Measurements from ENCODE around the gene DTX3L.

Gene DTX3L

DNA sequence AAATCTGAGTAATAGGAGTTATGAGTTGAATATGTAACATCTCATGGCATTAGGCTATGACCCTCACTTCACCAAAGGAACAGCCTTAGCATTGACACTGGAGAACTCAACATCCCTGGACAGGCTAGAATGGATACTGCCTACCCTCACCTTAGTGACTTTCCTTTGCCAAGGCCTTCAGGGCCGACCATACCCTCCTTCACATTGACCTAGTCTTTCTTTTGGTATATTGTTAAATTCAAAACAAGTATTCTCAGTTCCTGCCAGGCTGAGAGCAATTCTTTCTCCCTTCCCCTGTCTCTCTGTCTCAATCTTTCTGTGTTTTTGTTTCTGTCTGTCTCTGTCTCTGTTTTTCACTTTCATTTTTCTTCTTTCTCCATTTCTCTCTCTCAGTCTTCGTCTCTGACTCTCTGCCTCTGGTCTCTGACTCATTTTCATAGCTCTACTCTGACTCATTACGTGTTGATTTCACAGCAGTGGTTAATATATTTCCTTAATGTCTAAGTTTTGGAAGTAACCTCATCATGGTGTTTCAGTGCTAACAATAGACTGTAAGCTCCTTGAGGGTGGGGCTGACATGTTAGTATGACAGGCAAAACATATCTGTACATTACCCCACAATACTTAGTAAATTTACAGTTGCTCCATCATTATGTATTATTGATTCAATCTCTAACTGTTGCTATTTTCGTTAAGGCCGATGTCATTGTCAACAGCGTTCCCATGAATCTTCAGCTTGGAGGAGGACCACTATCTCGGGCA is 45.8 kb downstream of the DTX3L start:
- Histone ChIP-seq H3K36me3 (ENCODE audit: control insufficient read depth in 1 of 2, insufficient read depth in 2 of 2, low read length in 2 of 2) (no peaks in the 10 kb centered on the region), H3K9me3 (ENCODE audit: insufficient read depth, low read depth, low read length) (no peaks in the 10 kb centered on the region), H3K4me3 (ENCODE audit: low read depth, low read length) (no peak overlapping the region), H2AFZ (ENCODE audit: insufficient read depth, low read length, poor library complexity) (no peak overlapping the region), H3K4me1 (ENCODE audit: control insufficient read depth in 1 of 2, insufficient read depth in 2 of 2, low read length in 2 of 2) (no peaks in the 10 kb centered on the region), H4K8ac (ENCODE audit: low read depth, low read length) (no peak overlapping the region), H3K79me2 (ENCODE audit: control insufficient read depth, insufficient read depth, low read length, poor library complexity) (no peaks in the 10 kb centered on the region), H3K9ac (ENCODE audit: low read length) (no peak overlapping the region), H2BK5ac (ENCODE audit: low read depth, low read length, poor library complexity) (no peak overlapping the region), H3K4me2 (ENCODE audit: low read length) (no peak overlapping the region), H3K4ac (ENCODE audit: low read depth, low read length) (no peak overlapping the region), H2BK12ac (ENCODE audit: low read length) (no peak overlapping the region), H3K27me3 (ENCODE audit: insufficient read depth, low read length) (no peaks in the 10 kb centered on the region), H2BK120ac (ENCODE audit: insufficient read depth, low read length, poor library complexity) (no peak overlapping the region), H3K18ac (ENCODE audit: low read length) (no peak overlapping the region), H4K12ac (ENCODE audit: low read depth, low read length) (no peak overlapping the region), H3K79me1 (ENCODE audit: low read length) (no peaks in the 10 kb centered on the region), H4K91ac (ENCODE audit: low read depth, low read length) (no peak overlapping the region), H3K27ac (ENCODE audit: low read depth, low read length) (no peak overlapping the region), H3K23ac (ENCODE audit: low read length) (no peak overlapping the region), H2AK5ac (ENCODE audit: low read length) (no peak overlapping the region), H3K14ac (ENCODE audit: low read length) (no peak overlapping the region)
- DNase-seq, result peak in 1 of 2 donors; percentile 65
- no CpG with 5 or more reads among the region's 7 CpGs for WGBS (ENCODE audit: extremely low coverage, insufficient coverage, insufficient read length)

DNA sequence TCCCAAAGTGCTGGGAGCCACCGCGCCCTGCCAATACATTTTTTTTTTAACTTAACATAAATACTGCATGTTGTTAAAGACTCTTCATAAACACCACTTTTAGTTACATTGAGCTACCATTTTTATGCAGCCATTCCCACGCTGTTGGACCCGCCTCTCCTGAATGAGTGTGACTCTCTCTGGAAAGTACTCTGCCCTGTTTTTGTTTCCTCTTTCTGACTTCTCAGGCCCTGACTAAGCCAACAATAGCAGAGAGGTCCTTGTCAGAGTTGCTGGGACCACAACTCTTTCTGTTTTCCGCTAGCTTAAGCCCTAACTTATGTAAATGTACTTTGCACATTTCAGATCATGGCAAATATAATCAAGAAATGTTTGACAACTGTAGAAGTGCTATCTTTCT is 48.6 kb downstream of the DTX3L start:
- Histone ChIP-seq H3K14ac (ENCODE audit: low read length) (no peak overlapping the region), H3K36me3 (ENCODE audit: control insufficient read depth in 1 of 2, insufficient read depth in 2 of 2, low read length in 2 of 2) (no peaks in the 10 kb centered on the region), H4K91ac (ENCODE audit: low read depth, low read length) (no peak overlapping the region), H3K79me2 (ENCODE audit: control insufficient read depth, insufficient read depth, low read length, poor library complexity) (no peaks in the 10 kb centered on the region), H2BK12ac (ENCODE audit: low read length) (no peak overlapping the region), H3K9me3 (ENCODE audit: insufficient read depth, low read depth, low read length) (no peaks in the 10 kb centered on the region), H3K4me3 (ENCODE audit: low read depth, low read length) (no peak overlapping the region), H3K4me2 (ENCODE audit: low read length) (no peak overlapping the region), H3K27me3 (ENCODE audit: insufficient read depth, low read length) (no peaks in the 10 kb centered on the region), H3K4me1 (ENCODE audit: control insufficient read depth in 1 of 2, insufficient read depth in 2 of 2, low read length in 2 of 2) (no peaks in the 10 kb centered on the region), H3K23ac (ENCODE audit: low read length) (no peak overlapping the region), H2AFZ (ENCODE audit: insufficient read depth, low read length, poor library complexity) (no peak overlapping the region), H4K8ac (ENCODE audit: low read depth, low read length) (no peak overlapping the region), H3K27ac (ENCODE audit: low read depth, low read length) (no peak overlapping the region), H2BK5ac (ENCODE audit: low read depth, low read length, poor library complexity) (no peak overlapping the region), H2BK120ac (ENCODE audit: insufficient read depth, low read length, poor library complexity) (no peak overlapping the region), H3K4ac (ENCODE audit: low read depth, low read length) (no peak overlapping the region), H2AK5ac (ENCODE audit: low read length) (no peak overlapping the region), H3K79me1 (ENCODE audit: low read length) (no peaks in the 10 kb centered on the region), H4K12ac (ENCODE audit: low read depth, low read length) (no peak overlapping the region), H3K9ac (ENCODE audit: low read length) (no peak overlapping the region), H3K18ac (ENCODE audit: low read length) (no peak overlapping the region)
- no peak for DNase-seq
- WGBS (ENCODE audit: extremely low coverage, insufficient coverage, insufficient read length), result no CpG with 5 or more reads among the region's 5 CpGs

DNA sequence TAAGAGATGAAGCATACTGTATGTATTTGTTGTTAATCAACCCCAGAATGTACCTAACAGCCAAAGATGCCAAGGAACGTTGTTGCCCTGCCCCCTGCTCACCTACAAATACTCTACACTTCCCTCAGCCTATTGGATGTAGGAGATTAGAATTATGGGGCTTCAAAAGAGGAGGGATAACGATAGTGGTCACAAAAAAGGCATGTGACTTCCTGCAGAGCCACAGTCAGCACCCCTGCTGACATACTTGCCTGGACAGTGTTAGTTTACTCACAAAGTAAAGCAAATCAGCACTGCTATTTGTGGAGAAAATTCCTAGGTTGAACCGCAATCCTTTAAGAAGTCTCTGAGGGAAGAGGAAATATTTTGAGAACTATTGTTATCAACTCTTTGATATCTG is 51.2 kb downstream of the DTX3L start:
- H3K9me3 ChIP-seq (ENCODE audit: insufficient read depth, low read depth, low read length), result no peaks in the 10 kb centered on the region
- H2AFZ ChIP-seq (ENCODE audit: insufficient read depth, low read length, poor library complexity), result no peak overlapping the region
- H4K8ac ChIP-seq (ENCODE audit: low read depth, low read length), result no peak overlapping the region
- H3K9ac ChIP-seq (ENCODE audit: low read length), result no peak overlapping the region
- H3K27me3 ChIP-seq (ENCODE audit: insufficient read depth, low read length), result no peaks in the 10 kb centered on the region
- H3K18ac ChIP-seq (ENCODE audit: low read length), result no peak overlapping the region
- H3K23ac ChIP-seq (ENCODE audit: low read length), result no peak overlapping the region
- H3K27ac ChIP-seq (ENCODE audit: low read depth, low read length), result no peak overlapping the region
- no peak overlapping the region for H2BK120ac ChIP-seq (ENCODE audit: insufficient read depth, low read length, poor library complexity)
- H4K12ac ChIP-seq (ENCODE audit: low read depth, low read length), result no peak overlapping the region
- H2BK12ac ChIP-seq (ENCODE audit: low read length), result no peak overlapping the region
- no peak overlapping the region for H2AK5ac ChIP-seq (ENCODE audit: low read length)
- H2BK5ac ChIP-seq (ENCODE audit: low read depth, low read length, poor library complexity), result no peak overlapping the region
- no peaks in the 10 kb centered on the region for H3K79me1 ChIP-seq (ENCODE audit: low read length)
- no peaks in the 10 kb centered on the region for H3K36me3 ChIP-seq (ENCODE audit: control insufficient read depth in 1 of 2, insufficient read depth in 2 of 2, low read length in 2 of 2)
- no peak overlapping the region for H4K91ac ChIP-seq (ENCODE audit: low read depth, low read length)
- WGBS (ENCODE audit: extremely low coverage, insufficient coverage, insufficient read length), result no CpG with 5 or more reads among the region's 3 CpGs
- no peak overlapping the region for H3K4me2 ChIP-seq (ENCODE audit: low read length)
- no peak overlapping the region for H3K14ac ChIP-seq (ENCODE audit: low read length)
- no peaks in the 10 kb centered on the region for H3K79me2 ChIP-seq (ENCODE audit: control insufficient read depth, insufficient read depth, low read length, poor library complexity)
- H3K4ac ChIP-seq (ENCODE audit: low read depth, low read length), result no peak overlapping the region
- no peak overlapping the region for H3K4me3 ChIP-seq (ENCODE audit: low read depth, low read length)
- no peaks in the 10 kb centered on the region for H3K4me1 ChIP-seq (ENCODE audit: control insufficient read depth in 1 of 2, insufficient read depth in 2 of 2, low read length in 2 of 2)
- DNase-seq, result no peak

DNA sequence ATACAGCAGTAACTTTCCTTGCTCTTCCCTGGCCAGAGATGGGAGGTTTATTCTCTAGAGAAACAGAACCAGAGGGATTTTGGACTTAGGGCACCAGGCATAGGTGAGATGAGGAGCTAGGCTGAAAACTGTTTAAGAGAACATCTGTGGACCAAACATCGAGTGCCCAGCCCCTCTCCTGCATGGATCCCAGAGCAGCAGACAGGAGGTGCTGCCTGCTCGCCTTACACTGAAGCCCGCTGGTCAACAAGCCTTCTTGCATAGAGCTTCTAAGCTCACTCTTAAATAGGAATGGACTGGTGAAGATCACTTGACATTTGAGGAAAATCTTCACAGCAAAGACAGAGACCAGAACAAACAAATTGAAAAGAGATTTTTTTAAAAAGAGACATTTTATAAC is 54.5 kb downstream of the DTX3L start:
- Histone ChIP-seq H4K91ac (ENCODE audit: low read depth, low read length) (no peak overlapping the region), H3K4me1 (ENCODE audit: control insufficient read depth in 1 of 2, insufficient read depth in 2 of 2, low read length in 2 of 2) (no peaks in the 10 kb centered on the region), H3K9ac (ENCODE audit: low read length) (no peak overlapping the region), H4K8ac (ENCODE audit: low read depth, low read length) (no peak overlapping the region), H3K27me3 (ENCODE audit: insufficient read depth, low read length) (no peaks in the 10 kb centered on the region), H3K36me3 (ENCODE audit: control insufficient read depth in 1 of 2, insufficient read depth in 2 of 2, low read length in 2 of 2) (no peaks in the 10 kb centered on the region), H2AK5ac (ENCODE audit: low read length) (no peak overlapping the region), H3K27ac (ENCODE audit: low read depth, low read length) (no peak overlapping the region), H3K9me3 (ENCODE audit: insufficient read depth, low read depth, low read length) (no peaks in the 10 kb centered on the region), H2BK120ac (ENCODE audit: insufficient read depth, low read length, poor library complexity) (no peak overlapping the region), H3K18ac (ENCODE audit: low read length) (no peak overlapping the region), H3K4me2 (ENCODE audit: low read length) (no peak overlapping the region), H3K4ac (ENCODE audit: low read depth, low read length) (no peak overlapping the region), H3K23ac (ENCODE audit: low read length) (no peak overlapping the region), H2BK12ac (ENCODE audit: low read length) (no peak overlapping the region), H2BK5ac (ENCODE audit: low read depth, low read length, poor library complexity) (no peak overlapping the region), H3K79me1 (ENCODE audit: low read length) (no peaks in the 10 kb centered on the region), H3K14ac (ENCODE audit: low read length) (no peak overlapping the region), H4K12ac (ENCODE audit: low read depth, low read length) (no peak overlapping the region), H3K79me2 (ENCODE audit: control insufficient read depth, insufficient read depth, low read length, poor library complexity) (no peaks in the 10 kb centered on the region), H2AFZ (ENCODE audit: insufficient read depth, low read length, poor library complexity) (no peak overlapping the region), H3K4me3 (ENCODE audit: low read depth, low read length) (no peak overlapping the region)
- WGBS (ENCODE audit: extremely low coverage, insufficient coverage, insufficient read length), result no CpG with 5 or more reads among the region's 3 CpGs
- peak in 1 of 2 donors; percentile 25 for DNase-seq

All from trophoblast cell (in vitro differentiated cells and primary cell).